AG10803 (cell line): ENCODE measurements around the gene FNDC3A.

ENCODE experiments used
- DNase-seq: peaks from one replicate; pipeline ENCODE4 v3.0.0; 2010; ENCODE audit warnings: low read depth
- H3K4me3 ChIP-seq: 2 replicates; pipeline ENCODE4 v1.5.1; 2011; ENCODE audit warnings: mild to moderate bottlenecking, low read length, control low read depth
- CTCF ChIP-seq: conservative IDR thresholded peaks from 2 replicates; pipeline ENCODE4 v1.5.1; 2011; ENCODE audit warnings: mild to moderate bottlenecking, low read length, control low read depth, inconsistent platforms

Gene FNDC3A

DNA sequence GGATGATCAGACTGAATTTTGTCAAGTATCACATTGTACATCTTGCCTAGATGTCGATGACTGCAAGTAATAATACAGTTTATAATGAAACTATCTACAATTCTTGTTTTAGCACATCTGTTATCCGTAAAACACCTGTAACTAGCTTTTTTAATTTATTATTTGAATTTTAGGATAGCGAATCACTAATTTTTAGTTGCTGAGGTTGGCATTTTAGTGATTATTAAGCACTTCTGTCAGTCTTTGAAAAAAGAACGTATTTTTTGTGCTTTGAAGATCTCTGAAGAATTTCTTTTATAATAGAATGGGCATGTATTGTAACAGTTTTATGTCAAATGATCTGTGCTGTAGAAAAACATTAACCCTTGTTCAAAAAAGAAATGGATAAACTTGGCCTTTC lies 232.9 kb downstream of the FNDC3A start:
- DNase-seq: no peak
- H3K4me3 ChIP-seq: no peak overlapping the region
- TF ChIP-seq CTCF: no peak

GRCh38 chr13:49210114-49210513 lies 234.4 kb downstream of the FNDC3A start:
- no peak overlapping the region for H3K4me3 ChIP-seq
- TF ChIP-seq CTCF: no peak
- DNase-seq: no peak

DNA sequence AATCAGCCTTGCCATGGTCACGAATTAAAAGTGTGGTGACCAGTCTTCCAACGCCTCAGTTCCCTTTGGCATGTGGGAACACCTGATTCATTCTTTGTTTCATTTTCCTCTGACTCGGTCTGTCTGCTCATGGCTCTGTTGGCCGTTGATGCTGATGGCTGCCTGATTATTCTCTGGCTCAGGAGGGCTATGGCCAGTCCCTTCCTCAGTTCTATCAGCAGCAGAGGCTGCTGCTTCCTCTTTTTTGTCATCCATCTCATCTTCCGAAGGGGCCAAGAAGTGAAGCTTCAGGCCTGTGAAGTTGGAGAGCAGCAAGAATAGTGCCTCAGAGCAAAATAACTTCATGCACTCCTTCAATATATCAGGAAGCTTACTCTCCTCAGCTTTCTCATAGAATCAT lies 235.0 kb downstream of the FNDC3A start:
- DNase-seq: no peak
- H3K4me3 ChIP-seq: no peak overlapping the region
- no peak for TF ChIP-seq CTCF

DNA sequence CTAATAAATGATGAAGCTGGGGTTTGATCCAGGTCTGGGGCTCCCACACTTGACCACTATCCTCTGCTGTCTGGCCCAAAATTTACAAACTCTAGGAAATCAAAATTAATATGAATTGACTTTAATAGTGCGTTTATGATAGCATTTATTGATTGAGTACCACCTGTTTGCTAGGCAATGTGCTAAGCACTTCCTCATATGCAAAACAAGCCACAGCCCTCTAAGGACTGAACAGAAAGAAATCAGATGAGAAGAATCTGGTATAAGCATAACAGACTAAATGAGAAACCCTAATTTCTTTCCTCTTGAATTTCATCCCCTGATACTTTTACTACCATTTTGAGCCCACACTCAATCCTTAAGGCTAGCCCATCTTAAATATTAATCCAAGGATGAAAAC lies 237.8 kb downstream of the FNDC3A start:
- no peak for TF ChIP-seq CTCF
- DNase-seq: no peak
- H3K4me3 ChIP-seq: no peak overlapping the region

DNA sequence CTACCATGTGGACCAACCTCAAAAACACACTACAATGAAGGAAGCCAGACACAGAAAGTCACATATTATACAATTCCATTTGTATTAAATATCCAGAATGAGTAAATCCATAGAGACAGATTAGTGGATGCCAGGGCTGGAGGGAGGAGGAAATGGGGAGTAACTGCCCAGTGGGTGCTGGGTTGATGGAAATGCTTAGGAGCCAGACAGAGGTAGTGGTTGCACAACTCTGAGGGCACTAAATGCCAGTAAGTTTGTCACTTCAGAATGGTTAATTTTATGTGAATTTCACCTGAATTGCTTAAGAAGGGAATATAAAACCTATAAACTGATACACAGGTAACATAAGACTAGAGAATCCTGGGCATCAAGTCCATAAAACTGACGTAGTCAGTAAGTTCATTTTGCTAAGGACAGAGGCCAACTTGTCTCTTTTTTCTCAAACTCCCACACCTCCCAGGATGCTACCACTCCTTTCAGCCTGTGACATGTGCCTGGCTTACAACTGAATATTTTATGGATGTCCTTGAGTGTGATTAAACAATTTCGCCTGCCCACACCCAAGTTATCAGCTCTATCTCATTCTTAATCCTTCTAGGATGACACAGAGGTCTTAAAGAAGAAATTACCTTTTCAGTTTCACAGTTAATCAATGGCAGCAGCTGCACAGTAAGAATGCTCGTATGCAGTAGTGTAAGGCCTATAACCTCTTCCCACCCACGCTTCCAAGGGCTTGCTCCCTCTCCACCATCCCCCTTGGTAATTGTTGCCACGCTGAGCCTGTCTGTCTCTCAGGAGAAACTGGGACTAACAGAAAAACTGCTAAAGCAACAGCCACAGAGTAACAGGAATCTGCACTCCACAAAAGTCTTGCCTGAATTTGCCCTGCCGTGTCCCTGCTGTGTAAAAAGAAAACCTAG lies 238.5 kb downstream of the FNDC3A start:
- DNase-seq: no peak
- TF ChIP-seq CTCF: no peak
- H3K4me3 ChIP-seq: no peak overlapping the region

- DNase-seq: no peak
These were observed 239.2 kb downstream of the FNDC3A start for GRCh38 chr13:49214917-49215376.

More at GRCh38 chr13:49214917-49215376, 239.2 kb downstream of the FNDC3A start:
- no peak overlapping the region for H3K4me3 ChIP-seq
- TF ChIP-seq CTCF: no peak
